ENCODE data around the gene PACRG.

GRCh38 chr6:163214259-163214658 lies 486.5 kb downstream of the PACRG start:
- no peak for TF ChIP-seq CTCF (IDR thresholded peaks at IDR 0.05)
- TF ChIP-seq POLR2A (IDR thresholded peaks at IDR 0.05), result no peak

Measured in ovary (tissue), 3 donors.